HG03469 (cell line): ENCODE measurements around the gene ANXA10.
"Not testable (repeated sequence)": the region's sequence is repeated elsewhere in the genome, so short reads cannot be mapped to it uniquely, and the experiment has no call there.

ENCODE experiments used
- ATAC-seq: cut with Tn5 transposase; IDR thresholded peaks from one replicate; pipeline ENCODE4 v1.9.1; 2021; ENCODE audit warnings: mild to moderate bottlenecking, moderate library complexity, moderate number of reproducible peaks; ENCODE audit not compliant: unreplicated experiment

ANXA10 gene

DNA sequence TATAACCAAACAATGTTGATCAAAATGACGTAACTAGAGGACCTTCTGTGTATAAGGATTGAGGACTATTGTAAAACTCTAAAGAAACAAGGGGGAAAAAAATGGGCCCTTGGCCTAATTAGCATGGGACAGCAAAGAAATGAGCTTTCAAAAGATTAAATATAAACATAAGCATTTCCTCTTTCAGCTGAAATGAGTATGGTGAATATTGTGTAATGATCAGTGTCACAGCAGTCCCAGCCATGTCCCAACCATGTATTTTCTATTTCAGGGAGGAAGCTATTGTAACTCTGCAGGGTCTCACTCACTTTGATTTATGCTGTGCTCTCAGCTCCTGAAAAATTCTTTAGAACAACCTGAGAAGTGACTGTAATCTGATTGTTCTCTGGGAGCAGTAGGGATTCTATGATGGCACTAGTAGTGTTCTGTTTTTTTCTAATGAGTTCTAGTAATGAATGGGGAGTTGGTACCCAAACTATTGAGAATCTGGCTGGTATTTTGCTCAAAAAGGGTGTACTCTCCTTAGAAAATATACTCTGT, 25.8 kb downstream of the ANXA10 start:
- ATAC-seq: no peak

DNA sequence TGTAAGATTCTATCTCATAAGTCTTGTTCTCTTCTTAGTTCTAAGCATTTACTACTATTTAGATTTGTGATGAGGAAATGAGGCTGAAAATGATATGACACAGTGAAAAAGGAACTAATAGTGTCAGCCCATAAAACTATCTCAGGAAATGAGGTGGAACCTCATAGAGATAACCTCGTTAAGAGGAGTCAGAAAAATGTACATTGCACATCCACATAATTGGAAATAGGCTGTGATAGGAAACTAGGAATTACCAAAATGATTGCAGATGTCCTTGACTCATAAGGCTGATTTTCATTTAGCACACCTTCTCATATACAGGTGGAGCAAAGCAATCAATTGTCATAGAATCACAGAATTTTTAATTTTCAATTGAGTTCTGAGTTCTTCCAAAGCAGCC, 26.8 kb downstream of the ANXA10 start:
- ATAC-seq: no peak

DNA sequence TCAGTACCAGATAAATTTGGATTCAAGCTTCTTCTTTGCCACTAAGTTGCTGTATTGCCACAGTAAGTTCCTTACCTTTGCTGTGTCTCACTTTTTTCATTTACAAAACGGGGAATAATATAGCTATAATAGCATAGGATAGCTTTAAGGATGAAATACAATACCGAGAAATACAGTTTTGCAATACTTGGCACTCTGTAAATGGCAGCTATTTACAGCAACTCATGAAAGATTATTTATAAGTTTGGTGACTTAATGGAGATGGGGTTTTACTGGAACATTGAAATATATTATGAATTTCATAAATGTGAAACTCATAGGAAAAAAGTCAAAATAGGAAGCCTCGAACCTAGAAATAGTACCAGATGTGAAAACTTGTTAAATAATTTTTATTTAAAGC, 27.6 kb downstream of the ANXA10 start:
- no peak for ATAC-seq

DNA sequence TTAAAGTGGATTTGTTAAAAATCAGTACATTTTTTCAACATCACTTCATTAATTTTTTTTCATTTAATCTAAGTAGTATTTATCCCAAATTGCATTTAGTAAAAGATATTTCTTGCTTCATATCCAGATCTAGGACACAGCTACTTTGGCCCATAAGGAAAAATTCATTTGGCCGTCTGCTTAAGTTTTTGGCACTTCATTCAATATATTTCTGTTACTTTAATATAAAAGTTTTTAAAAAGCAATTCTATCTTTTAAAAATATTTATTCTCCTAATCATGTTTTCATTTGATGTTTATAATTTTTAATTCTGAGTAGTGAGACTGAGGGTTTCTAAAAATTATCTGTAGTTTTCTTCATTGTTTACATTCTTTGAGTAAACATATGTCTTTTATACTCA, 28.5 kb downstream of the ANXA10 start:
- no peak for ATAC-seq

DNA sequence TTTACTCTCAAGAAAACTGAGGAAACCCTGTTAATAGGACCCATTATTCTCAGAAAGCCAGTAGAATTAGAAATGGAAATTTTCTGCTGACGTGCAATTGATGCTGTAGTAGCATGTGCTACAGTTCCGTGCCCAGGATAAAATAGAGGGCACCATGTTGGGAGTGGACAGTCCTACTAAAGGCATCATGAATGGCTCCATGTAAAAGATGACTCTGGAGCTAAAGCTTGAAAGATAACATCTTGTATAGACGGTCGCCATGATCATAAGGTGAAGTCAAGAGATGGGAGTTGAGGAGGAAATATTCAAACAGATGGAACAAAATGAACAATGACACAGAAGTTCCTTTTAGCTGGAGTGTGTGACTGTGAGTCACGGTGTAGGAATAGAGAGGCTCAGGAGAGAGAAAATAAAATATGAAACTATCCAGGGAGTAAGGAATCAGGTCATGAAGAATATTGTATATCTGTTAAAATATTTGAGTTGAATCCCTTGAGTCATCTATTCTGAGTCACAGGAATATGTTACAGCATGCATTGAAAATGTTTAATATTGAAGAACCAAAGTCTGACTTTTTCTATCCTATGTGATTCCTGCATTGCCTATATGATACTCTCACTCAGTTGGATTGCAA, 31.8 kb downstream of the ANXA10 start:
- ATAC-seq: no peak

DNA sequence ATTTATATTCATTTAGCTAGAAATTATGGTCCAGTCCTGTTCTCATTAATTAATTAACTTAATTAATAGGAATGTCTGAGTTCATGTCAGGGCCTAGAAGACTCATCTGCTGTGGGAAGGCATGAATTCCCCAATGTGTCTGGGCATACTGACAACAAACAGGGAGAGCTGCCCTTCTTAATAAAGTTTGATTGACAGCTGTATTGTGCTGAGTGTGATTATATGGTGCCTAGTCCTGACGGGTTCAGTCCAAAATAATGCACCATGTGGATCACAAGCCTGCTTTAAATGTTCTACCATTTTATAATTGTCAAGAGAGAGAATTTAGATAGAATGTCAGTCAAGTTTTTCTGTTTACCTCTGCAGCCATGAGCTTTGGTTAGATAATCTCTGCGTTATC, 34.6 kb downstream of the ANXA10 start:
- no peak for ATAC-seq

DNA sequence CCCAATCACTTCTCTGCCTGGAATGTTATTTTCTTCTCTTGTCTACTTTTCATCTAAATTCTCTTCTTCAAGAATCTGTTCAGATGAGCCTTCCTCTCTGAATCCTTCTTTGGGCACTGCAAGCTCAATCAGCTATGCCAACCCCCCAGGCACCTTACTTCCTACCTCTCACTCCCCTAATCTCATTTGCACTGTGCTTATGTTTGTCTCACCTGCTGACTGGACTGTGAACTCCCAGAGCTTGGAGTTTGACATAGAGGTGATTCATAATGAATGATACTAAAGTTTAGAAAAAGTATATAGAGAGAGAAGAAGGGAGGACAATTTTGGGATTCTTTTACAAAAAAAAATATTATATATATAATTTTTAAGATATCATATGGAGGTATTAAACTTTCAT, 36.3 kb downstream of the ANXA10 start:
- no peak for ATAC-seq

DNA sequence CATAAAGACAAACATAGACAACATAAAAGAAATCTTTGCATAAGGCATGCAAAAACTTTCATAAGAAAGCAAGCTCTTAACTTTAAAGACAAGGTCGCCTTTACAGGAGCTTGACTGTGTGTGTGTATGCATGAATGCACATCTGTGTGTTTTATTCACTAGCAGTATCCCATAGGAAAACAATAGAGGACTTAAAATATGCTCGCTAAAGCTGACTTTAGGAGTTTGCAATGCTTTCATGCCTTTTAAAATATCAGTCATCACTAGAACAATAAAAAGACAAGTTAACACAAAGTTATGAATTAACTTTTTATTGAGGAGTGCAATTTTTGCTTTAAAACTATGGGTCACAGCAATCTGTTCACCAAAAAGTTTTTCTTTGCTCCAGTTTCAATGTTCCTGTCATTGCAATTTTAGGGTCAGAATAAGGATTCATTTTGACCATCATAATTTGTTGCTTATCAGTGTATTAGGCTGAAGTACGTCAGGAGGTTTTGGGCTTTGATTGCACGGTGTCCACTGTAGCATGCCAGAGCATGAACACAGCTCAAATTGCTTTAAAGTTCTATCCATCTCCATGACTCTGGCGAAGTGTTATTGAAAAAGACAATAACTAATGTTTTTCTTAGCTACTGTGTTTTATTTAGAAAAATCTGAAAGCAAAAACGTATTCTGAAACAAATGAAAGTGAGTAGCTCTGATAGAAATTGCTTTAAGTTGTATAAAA, 36.9 kb downstream of the ANXA10 start:
- ATAC-seq: no peak

DNA sequence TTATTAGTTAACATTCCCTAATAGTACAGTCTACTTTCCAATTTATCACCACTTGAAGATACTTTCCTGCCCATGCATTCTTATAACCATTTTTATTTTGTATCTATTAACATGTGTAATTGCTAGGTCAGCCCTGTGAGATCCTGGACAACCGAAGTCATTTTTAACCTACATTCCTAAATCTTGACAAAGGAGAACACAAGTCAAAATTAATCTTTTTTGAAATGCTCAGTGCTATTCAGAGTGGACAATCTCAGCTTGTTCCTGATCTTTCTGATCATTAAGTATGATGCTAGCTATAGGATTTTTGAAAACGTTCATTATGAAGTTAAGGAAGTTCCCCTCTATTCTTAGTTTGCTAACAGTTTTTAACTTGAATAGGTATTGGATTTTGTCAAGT, 37.5 kb downstream of the ANXA10 start:
- no peak for ATAC-seq

DNA sequence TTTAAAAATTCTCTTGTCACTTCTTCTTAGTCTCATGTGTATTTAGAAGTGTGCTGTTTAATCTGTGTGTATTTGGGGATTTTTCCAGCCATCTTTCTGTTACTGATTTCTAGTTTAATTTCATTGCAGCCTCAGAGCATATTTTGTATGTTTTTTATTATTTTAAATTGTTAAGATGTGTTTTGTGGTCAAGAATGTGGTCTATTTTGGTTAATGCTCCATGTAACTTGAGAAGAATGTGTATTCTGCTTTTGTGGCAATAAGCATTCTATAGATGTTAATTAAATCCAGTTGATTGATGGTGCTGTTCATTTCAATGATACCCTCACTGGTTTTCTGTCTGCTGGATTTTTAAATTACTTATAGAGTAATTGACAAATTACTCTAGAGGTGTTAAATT, 38.9 kb downstream of the ANXA10 start:
- no peak for ATAC-seq

DNA sequence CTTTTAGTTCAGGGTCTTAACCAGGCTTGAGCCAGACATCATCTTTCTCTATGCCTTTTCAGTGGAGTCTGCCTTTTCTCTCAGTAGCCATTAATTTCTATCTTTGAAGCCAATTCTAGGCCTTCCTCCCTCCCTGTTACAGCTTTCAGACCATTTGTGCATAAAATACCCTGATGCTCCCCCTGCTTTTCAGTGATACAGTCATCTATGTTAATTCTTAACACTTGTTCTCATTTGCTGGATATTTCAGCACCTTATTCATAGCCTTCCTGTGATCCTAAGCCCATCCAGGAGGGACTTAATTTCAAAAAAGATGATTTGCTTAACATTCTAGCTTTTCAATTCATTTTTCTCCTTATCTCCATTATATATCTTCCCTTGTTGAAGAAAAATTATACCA, 42.3 kb downstream of the ANXA10 start:
- ATAC-seq: no peak

DNA sequence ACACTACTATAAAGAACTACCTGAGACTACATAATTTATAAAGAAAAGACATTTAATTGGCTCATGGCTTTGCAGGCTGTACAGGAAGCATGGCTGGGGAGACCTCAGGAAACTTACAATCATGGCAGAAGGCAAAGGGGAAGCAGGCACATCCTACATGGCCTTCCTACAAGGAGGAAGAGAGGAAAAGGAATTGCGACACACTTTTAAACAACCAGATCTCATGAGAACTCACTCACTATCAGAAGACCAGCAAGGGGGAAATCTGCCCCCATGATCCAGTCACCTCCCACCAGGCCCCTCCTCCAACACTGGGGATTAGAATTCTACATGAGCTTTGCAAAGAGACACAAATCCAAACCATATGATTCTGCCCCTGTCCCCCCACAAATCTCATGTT, 43.5 kb downstream of the ANXA10 start:
- not testable (repeated sequence) for ATAC-seq

DNA sequence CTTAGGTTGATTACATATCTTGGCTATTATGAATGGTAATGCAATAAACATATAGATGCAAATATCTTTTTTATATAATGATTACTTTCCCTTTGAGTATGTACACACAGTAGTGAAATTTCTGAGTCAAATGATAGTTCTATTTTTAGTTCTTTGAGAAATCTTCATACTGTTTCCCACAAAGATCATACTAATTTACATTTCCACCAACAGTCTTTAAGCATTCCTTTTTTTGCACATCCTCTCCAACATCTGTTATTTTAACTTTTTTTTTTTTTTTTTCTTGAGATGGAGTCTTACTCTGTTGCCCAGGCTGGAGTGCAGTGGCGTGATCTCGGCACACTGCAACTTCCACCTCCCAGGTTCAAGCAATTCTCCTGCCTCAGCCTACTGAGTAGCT, 45.4 kb downstream of the ANXA10 start:
- ATAC-seq: not testable (repeated sequence)

DNA sequence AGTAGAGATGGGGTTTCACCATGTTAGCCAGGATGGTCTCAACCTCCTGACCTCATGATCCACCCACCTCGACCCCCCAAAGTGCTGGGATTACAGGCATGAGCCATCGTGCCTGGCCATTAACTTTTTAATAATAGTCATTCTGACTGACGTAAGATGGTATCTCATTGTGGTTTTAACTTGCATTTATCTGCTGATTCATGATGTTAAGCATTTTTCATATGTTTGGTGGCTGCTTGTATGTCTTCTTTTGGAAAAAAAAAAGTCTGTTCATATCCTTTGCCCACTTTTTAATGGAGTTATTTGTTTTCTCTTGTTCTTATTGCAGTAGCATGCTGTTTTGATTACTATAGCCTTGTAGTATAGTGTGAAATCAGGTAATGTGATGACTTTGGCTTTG, 45.8 kb downstream of the ANXA10 start:
- ATAC-seq: no peak

DNA sequence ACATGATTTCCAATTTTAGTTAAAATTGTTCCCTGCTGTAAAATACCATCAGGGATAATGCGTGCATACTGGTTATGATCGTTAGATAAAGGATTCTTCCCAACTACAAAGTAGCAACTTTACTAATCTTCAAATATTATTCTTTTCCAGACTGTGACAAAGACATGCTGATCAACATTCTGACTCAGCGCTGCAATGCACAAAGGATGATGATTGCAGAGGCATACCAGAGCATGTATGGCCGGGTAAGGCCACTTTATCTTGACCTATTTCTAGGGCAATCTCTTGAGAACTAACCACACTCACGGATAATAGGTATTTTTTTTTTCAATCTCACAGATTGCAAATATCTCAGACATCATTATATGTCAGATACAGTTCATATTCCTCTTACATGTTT, 47.0 kb downstream of the ANXA10 start:
- ATAC-seq: no peak

DNA sequence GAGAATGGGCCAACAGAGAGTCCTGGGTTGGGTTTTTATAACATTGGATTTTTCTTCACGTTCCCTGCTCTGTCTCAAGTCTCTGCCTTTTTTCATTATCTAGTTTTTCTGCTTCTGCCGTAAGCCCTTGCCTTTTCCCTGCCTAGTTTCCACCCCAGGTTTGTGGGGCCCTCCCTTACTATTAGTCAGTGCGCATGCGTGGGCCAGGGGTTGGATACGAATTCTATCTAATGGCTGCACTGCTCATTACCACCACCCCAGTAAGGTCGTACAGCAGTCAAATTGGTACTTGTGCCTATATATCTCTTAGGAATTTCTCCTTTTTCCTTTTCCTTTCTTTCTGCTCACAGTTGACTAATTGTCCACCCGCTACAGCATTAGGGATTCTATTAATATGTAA, 49.4 kb downstream of the ANXA10 start:
- ATAC-seq: no peak

DNA sequence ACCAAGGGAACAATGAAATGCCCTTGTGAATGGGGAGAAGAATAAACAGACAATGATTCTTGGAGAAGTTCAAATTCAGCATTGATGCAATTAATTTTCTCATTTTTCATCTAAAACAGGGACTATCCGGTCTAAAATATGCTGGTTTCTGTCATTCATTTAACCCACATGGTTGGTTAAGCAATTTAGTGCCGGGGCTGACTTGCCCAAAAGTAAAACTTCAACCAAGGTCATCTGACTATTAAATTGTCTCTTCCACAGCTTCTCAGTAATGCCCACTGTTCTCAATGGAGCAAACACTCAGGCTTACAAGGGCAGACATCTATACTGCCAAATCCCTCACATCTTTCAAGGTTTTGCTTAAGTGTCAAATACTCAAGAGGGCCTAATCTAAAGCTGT, 51.3 kb downstream of the ANXA10 start:
- ATAC-seq: no peak

DNA sequence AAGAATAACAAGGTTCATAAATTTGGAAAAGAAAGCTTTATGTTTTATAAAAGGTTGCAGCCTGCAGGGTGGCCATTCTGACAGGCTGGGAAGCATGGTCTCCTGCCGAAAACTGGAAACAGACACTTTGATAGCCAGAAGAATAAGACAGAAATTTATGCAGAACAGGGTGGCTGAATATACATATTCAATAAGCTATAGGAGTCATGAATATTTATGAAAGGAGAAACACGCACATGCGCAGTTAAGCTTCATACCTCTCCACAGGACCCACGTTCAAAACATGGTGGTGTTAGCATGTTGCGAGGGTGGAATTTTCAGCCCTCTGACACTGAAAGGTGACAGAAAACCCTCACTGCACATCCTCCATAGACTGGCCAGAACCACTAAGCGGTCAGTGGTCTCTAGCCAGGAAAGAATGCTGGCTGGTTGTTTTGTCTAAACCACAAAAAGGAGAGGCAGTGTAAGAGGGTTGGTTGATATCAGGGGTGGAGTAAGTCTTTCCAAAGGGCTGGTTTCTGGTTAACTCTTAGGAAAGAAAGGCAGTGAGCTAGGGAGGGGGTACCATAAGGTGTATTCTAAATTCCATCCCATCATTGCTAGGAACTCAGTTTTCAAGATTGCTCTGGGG, 58.2 kb downstream of the ANXA10 start:
- no peak for ATAC-seq

DNA sequence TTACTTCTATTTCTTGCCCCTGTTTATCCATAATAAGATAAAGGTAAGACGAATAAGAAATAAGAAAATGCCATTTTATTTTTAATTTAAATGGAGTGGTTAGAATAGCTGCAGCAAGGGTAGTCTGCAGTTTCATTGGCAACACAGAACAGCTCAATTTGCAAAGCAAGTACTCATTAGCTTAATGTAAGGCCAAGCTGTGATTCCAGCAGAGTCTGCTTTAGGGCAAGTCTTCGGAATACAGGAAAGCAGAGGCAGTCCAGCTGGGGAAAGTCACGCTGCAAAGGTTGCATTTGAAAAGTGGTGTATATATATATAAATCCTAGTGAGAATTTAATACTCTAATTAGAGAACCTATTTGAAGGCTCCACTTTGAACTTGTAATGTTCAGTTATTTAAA, 59.0 kb downstream of the ANXA10 start:
- ATAC-seq: no peak

DNA sequence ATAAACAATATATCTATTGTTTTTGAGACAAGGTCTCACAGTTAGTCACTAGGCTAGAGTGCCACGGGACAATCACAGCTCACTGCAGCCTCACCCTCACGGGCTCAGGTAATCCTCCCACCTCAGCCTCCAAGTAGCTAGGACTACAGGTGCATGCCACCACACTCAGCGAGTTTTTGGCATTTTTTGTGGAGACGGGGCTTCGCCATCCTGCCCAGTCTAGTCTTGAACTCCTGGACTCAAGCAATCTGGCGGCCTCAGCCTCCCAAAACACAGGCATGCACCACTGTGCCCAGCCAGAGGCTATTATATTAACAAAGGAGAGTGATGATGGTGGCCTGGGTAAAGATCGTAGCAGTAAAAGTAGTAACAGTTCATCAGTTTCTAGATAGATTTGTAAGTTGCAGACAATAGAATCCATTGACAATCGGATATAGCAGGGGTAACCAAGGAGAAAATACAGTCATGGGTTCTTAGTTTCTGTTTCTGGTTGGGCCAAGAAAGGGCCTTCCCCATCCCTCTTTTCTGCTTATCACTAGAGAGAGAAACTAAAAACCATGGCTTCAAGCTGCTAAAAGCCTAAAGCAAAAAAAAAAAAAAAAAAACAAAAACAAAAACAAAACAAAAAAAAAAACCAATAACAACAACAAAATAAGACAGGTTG, 60.6 kb downstream of the ANXA10 start:
- no peak for ATAC-seq

DNA sequence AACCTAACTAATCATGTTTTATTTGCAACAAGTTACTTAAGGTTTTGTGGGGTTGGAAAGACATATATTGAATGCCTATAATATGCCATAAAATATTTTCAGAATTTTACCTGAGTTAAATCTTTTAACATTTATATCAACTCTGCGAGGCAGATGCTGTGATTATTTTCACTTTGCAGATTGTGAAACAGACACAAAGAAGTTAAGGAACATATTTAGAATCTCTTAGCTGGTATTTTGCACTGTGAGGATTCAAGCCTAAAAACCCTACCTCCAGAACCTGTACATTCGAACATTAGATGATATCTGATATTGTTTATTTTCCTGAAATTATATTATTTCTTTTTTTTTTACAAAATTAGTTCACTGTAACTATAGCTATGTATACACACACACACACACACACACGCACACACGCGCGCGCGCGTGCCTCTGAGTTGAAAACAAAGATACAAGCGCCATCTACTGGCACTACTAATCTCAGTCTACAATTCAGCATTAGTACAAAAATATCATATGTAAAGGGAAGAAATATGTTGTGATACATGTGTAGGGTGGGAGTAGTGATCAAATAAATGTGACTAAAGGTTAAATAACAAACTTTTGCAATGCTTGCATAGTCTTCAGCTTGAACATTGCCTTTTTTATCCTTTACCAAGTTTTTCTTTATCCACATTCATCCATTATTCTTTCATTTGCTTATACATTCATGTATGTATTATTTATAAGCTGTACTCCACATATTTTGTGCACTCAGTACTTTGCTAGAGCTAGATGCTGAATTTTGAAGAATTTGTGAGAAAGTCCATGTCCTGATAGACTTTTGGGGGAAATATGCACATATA, 61.5 kb downstream of the ANXA10 start:
- ATAC-seq: peak; percentile 83
